ENCODE results near the gene KLF3.

The KLF3 gene

GRCh38 chr4:38663801-38664705 lies at the start of gene KLF3:
Gene KLF3, plus strand, starts transcription at chr4:38664199. Its CDS starts 16,427 bp downstream, at chr4:38680626.
- H3K4me3 ChIP-seq (ENCODE audit: low read depth, low read length) = peak within 1 kb of the TSS; percentile 81
- in situ Hi-C loops (cut with HindIII; ENCODE audit: low sequenced_read_pairs) = loop anchor here (25.0 kb wide), 1 partner anchor 352 kb away; no protein-coding TSS in a partner anchor
- DNase-seq (ENCODE audit: low read depth) = peak; percentile 75
- TF ChIP-seq, protein P1, sequence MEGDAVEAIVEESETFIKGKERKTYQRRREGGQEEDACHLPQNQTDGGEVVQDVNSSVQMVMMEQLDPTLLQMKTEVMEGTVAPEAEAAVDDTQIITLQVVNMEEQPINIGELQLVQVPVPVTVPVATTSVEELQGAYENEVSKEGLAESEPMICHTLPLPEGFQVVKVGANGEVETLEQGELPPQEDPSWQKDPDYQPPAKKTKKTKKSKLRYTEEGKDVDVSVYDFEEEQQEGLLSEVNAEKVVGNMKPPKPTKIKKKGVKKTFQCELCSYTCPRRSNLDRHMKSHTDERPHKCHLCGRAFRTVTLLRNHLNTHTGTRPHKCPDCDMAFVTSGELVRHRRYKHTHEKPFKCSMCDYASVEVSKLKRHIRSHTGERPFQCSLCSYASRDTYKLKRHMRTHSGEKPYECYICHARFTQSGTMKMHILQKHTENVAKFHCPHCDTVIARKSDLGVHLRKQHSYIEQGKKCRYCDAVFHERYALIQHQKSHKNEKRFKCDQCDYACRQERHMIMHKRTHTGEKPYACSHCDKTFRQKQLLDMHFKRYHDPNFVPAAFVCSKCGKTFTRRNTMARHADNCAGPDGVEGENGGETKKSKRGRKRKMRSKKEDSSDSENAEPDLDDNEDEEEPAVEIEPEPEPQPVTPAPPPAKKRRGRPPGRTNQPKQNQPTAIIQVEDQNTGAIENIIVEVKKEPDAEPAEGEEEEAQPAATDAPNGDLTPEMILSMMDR (IDR thresholded peaks at IDR 0.05; ENCODE audit: low read depth, low read length, missing control alignments) = no peak

- in situ Hi-C loops (cut with HindIII; ENCODE audit: low sequenced_read_pairs) = no loop called here
- H3K4me3 ChIP-seq (ENCODE audit: low read depth, low read length) = no peak overlapping the region
- TF ChIP-seq, protein P1 (IDR thresholded peaks at IDR 0.05; ENCODE audit: low read depth, low read length, missing control alignments) = no peak
- DNase-seq (ENCODE audit: low read depth) = no peak
Measured at GRCh38 chr4:38614231-38614630, 49.8 kb upstream of the KLF3 start.

DNA sequence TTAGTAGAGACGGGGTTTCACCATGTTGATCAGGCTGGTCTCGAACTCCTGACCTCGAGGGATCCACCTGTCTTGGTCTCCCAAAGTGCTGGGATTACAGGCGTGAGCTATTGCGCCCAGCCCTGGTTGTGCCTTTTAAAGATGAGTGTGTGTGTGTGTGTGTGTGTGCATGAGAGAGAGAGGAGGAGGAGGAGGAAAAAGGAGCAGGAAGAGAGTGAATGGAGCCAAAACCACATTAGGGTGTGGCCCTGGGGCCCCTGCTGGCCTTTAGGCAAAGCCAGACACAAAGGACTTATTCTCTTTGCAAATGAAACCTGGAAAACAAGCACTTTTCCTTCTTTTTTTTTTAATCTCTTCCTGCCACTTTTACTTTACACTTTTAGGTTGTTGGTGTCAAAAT lies 48.2 kb upstream of the KLF3 start:
- no peak overlapping the region for H3K4me3 ChIP-seq (ENCODE audit: low read depth, low read length)
- DNase-seq (ENCODE audit: low read depth) = no peak
- TF ChIP-seq, protein P1 (IDR thresholded peaks at IDR 0.05; ENCODE audit: low read depth, low read length, missing control alignments) = no peak
- in situ Hi-C loops (cut with HindIII; ENCODE audit: low sequenced_read_pairs) = no loop called here

- H3K4me3 ChIP-seq (ENCODE audit: low read depth, low read length) = no peak overlapping the region
- TF ChIP-seq, protein P1 (IDR thresholded peaks at IDR 0.05; ENCODE audit: low read depth, low read length, missing control alignments) = no peak
- DNase-seq (ENCODE audit: low read depth) = no peak
- in situ Hi-C loops (cut with HindIII; ENCODE audit: low sequenced_read_pairs) = no loop called here
Measured at GRCh38 chr4:38618505-38618904, 45.5 kb upstream of the KLF3 start.

DNA sequence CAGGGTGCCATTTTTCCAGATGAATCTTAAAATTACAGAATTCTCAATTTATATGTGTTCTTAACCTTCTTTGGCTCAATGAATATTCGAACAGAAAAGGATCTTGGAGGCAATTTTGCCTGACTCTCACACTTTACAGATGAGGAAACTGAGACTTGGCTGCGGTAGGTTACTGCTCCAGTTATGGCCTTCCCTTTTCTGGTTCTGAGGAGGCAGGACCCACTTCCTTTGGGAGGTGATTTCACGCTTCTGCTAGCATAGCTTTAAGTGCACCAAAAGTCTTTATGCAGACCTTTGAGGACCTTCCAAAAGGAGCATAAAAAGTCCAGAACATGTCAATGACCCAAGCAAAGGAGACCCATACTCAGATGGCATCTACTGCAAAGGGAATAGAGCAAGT lies 44.7 kb upstream of the KLF3 start:
- DNase-seq (ENCODE audit: low read depth) = no peak
- in situ Hi-C loops (cut with HindIII; ENCODE audit: low sequenced_read_pairs) = no loop called here
- TF ChIP-seq, protein P1 (IDR thresholded peaks at IDR 0.05; ENCODE audit: low read depth, low read length, missing control alignments) = no peak
- H3K4me3 ChIP-seq (ENCODE audit: low read depth, low read length) = no peak overlapping the region

- DNase-seq (ENCODE audit: low read depth) = no peak
- TF ChIP-seq, protein P1 (IDR thresholded peaks at IDR 0.05; ENCODE audit: low read depth, low read length, missing control alignments) = no peak
- no peak overlapping the region for H3K4me3 ChIP-seq (ENCODE audit: low read depth, low read length)
- in situ Hi-C loops (cut with HindIII; ENCODE audit: low sequenced_read_pairs) = no loop called here
Measured at GRCh38 chr4:38620065-38620464, 43.9 kb upstream of the KLF3 start.
